NCI-H526 treated with DMSO at 0.1 percent for 48 hours (cell line): ENCODE measurements around the gene TPI1.
A peak's percentile ranks its signal among the peaks of the same experiment; 100 is the strongest.
"Not testable (repeated sequence)": the region's sequence is repeated elsewhere in the genome, so short reads cannot be mapped to it uniquely, and the experiment has no call there.

ENCODE experiments used
- DNase-seq: peaks from one replicate; lab custom pipeline; 2025; lab: John Stamatoyannopoulos, UW

TPI1 gene

GRCh38 chr12:6894321-6894720 lies 27.0 kb downstream of the TPI1 start:
- DNase-seq: no peak

GRCh38 chr12:6896846-6897435 lies 29.6 kb downstream of the TPI1 start:
- DNase-seq: no peak

- DNase-seq: no peak
Measured at GRCh38 chr12:6899427-6899826, 32.1 kb downstream of the TPI1 start.

GRCh38 chr12:6899837-6900519 lies 32.6 kb downstream of the TPI1 start:
- no peak for DNase-seq

- DNase-seq: no peak
Measured at GRCh38 chr12:6902448-6902847, 35.1 kb downstream of the TPI1 start.

- DNase-seq: no peak
Measured at GRCh38 chr12:6903722-6904121, 36.4 kb downstream of the TPI1 start.

- peak; percentile 94 for DNase-seq
Measured at GRCh38 chr12:6904280-6905276, 37.2 kb downstream of the TPI1 start, which contains the start of gene LRRC23. Gene LRRC23, plus strand, starts transcription at chr12:6904822. Its CDS starts 812 bp downstream, at chr12:6905634.

GRCh38 chr12:6905414-6906040 lies 38.2 kb downstream of the TPI1 start:
- no peak for DNase-seq

- DNase-seq: not testable (repeated sequence)
Measured at GRCh38 chr12:6908141-6908540, 40.8 kb downstream of the TPI1 start.

GRCh38 chr12:6909421-6910145 lies 42.3 kb downstream of the TPI1 start:
- no peak for DNase-seq

GRCh38 chr12:6912164-6912935 lies 45.0 kb downstream of the TPI1 start:
- DNase-seq: no peak

- DNase-seq: peak; percentile 52
Measured at GRCh38 chr12:6914246-6914946, 47.1 kb downstream of the TPI1 start, which contains the start of gene ENO2. Gene ENO2, plus strand, starts transcription at chr12:6914580. Its CDS starts 1,253 bp downstream, at chr12:6915833.

- DNase-seq: no peak
Measured at GRCh38 chr12:6914947-6915788, 47.8 kb downstream of the TPI1 start.

GRCh38 chr12:6915789-6916285 lies 48.5 kb downstream of the TPI1 start:
- DNase-seq: no peak

GRCh38 chr12:6916426-6917200 lies 49.3 kb downstream of the TPI1 start:
- no peak for DNase-seq

GRCh38 chr12:6917491-6918231 lies 50.3 kb downstream of the TPI1 start:
- no peak for DNase-seq

- DNase-seq: no peak
Measured at GRCh38 chr12:6919588-6919987, 52.3 kb downstream of the TPI1 start.
